Parathyroid adenoma (tissue), 2 donors: ENCODE measurements around the gene MGAM2.
"Not testable (repeated sequence)": the region's sequence is repeated elsewhere in the genome, so short reads cannot be mapped to it uniquely, and the experiment has no call there.

ENCODE experiments used
- H2AFZ ChIP-seq: fragments of 300-600 bp; sonication (generic); one replicate; pipeline ENCODE4 v1.7.0; 2017; ENCODE audit warnings: antibody characterized with exemption, mild to moderate bottlenecking
- H3K27ac ChIP-seq: fragments of 300-600 bp; sonication (generic); one replicate; pipeline ENCODE4 v1.7.0; 2017
- H3K27me3 ChIP-seq: fragments of 300-600 bp; sonication (generic); one replicate; pipeline ENCODE4 v1.7.0; 2017; ENCODE audit warnings: low read length; ENCODE audit not compliant: control insufficient read depth, insufficient read depth
- H3K36me3 ChIP-seq: fragments of 300-600 bp; sonication (generic); one replicate; pipeline ENCODE4 v1.7.0; 2017; ENCODE audit warnings: low read length; ENCODE audit not compliant: control insufficient read depth, insufficient read depth
- H3K4me1 ChIP-seq: fragments of 300-600 bp; sonication (generic); one replicate; pipeline ENCODE4 v1.7.0; 2017; ENCODE audit warnings: control low read depth
- H3K4me2 ChIP-seq: fragments of 300-600 bp; sonication (generic); one replicate; pipeline ENCODE4 v1.7.0; 2017; ENCODE audit warnings: low read length
- H3K4me3 ChIP-seq: fragments of 300-600 bp; sonication (generic); one replicate; pipeline ENCODE4 v1.7.0; 2017; ENCODE audit warnings: low read depth, low read length
- H3K79me2 ChIP-seq: fragments of 300-600 bp; sonication (generic); one replicate; pipeline ENCODE4 v1.7.0; 2017; ENCODE audit warnings: control low read depth
- H3K9ac ChIP-seq: fragments of 300-600 bp; sonication (generic); one replicate; pipeline ENCODE4 v1.7.0; 2017; ENCODE audit warnings: mild to moderate bottlenecking
- H3K9me3 ChIP-seq: fragments of 300-600 bp; sonication (generic); one replicate; pipeline ENCODE4 v1.7.0; 2017; ENCODE audit warnings: low read length; ENCODE audit not compliant: control insufficient read depth
- TF ChIP-seq, protein P1 (sequence below): fragments of 300-600 bp; sonication (generic); IDR thresholded peaks from one replicate; pipeline ENCODE4 v1.7.0; 2017; ENCODE audit warnings: antibody characterized with exemption, mild to moderate bottlenecking
- donor health status: primary hyperparathyroidism.

Gene MGAM2

DNA sequence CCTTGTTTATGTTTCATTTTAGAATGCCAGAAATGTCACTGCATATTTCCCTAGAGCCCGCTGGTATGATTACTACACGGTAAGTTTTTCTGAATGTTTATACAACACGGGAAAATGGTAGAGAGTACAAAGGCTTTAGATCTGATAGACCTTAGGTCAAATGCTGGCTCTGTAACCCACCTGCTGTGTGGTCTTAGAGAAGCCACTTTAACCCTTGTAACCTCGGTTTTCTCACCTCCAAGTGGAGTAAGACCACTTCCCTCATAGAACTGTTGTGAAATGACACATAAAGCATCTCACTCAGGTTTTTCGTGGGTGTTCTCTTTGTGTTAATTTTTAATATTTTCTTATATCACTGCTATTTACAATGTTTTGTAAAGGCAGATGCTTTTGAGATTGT is 13.9 kb upstream of the MGAM2 start:
- no peaks in the 10 kb centered on the region for H3K79me2 ChIP-seq
- H3K4me2 ChIP-seq = no peak overlapping the region
- H3K4me3 ChIP-seq = no peak overlapping the region
- no peaks in the 10 kb centered on the region for H3K36me3 ChIP-seq
- H3K9ac ChIP-seq = no peak overlapping the region
- H2AFZ ChIP-seq = no peak overlapping the region
- H3K9me3 ChIP-seq = no peaks in the 10 kb centered on the region
- H3K27ac ChIP-seq = no peak overlapping the region
- no peaks in the 10 kb centered on the region for H3K27me3 ChIP-seq
- TF ChIP-seq, protein P1, sequence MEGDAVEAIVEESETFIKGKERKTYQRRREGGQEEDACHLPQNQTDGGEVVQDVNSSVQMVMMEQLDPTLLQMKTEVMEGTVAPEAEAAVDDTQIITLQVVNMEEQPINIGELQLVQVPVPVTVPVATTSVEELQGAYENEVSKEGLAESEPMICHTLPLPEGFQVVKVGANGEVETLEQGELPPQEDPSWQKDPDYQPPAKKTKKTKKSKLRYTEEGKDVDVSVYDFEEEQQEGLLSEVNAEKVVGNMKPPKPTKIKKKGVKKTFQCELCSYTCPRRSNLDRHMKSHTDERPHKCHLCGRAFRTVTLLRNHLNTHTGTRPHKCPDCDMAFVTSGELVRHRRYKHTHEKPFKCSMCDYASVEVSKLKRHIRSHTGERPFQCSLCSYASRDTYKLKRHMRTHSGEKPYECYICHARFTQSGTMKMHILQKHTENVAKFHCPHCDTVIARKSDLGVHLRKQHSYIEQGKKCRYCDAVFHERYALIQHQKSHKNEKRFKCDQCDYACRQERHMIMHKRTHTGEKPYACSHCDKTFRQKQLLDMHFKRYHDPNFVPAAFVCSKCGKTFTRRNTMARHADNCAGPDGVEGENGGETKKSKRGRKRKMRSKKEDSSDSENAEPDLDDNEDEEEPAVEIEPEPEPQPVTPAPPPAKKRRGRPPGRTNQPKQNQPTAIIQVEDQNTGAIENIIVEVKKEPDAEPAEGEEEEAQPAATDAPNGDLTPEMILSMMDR = no peak
- no peaks in the 10 kb centered on the region for H3K4me1 ChIP-seq

DNA sequence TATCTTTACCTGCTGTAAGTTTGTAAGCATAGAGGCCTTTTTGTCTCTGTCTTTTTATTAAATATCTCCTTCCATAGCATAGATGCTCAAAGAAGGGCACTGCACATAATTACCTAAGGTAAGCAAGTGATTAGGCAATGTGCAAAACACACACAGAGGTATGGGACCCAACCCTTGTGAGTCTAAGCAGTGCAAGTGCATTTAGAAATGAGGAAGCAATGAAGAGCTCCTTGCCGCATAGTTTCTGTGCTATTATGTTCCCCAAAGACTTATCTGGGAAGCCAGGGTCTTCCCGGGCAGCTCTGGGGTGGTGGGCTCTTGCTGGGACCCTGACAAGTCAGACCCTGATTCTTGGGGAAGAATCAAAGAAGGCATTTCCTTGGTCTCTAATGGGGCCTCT is 13.5 kb upstream of the MGAM2 start:
- Histone ChIP-seq H3K27me3 (no peaks in the 10 kb centered on the region), H3K36me3 (no peaks in the 10 kb centered on the region), H3K9me3 (no peaks in the 10 kb centered on the region), H3K4me1 (no peaks in the 10 kb centered on the region), H3K9ac (no peak overlapping the region), H2AFZ (no peak overlapping the region), H3K27ac (no peak overlapping the region), H3K4me3 (no peak overlapping the region), H3K79me2 (no peaks in the 10 kb centered on the region), H3K4me2 (no peak overlapping the region)
- TF ChIP-seq, protein P1 = no peak

DNA sequence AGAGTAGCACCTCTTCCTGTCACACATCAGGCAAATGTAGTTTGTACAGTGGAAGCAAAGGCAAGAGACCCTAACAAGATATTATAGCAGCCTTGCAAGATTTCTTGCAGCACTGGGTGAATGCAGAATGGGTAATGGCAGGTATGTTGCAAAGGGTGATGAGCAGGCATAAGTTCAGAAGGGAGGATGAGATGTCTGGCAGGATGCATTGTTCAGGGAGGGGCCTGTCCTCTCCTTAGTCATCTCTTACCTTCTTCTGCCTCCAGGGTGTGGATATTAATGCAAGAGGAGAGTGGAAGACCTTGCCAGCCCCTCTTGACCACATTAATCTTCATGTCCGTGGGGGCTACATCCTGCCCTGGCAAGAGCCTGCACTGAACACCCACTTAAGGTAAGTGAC is 12.2 kb upstream of the MGAM2 start:
- not testable (repeated sequence) for H3K36me3 ChIP-seq, H2AFZ ChIP-seq, H3K9me3 ChIP-seq, H3K79me2 ChIP-seq, H3K4me1 ChIP-seq, H3K4me3 ChIP-seq, H3K4me2 ChIP-seq, H3K9ac ChIP-seq, H3K27me3 ChIP-seq, H3K27ac ChIP-seq

DNA sequence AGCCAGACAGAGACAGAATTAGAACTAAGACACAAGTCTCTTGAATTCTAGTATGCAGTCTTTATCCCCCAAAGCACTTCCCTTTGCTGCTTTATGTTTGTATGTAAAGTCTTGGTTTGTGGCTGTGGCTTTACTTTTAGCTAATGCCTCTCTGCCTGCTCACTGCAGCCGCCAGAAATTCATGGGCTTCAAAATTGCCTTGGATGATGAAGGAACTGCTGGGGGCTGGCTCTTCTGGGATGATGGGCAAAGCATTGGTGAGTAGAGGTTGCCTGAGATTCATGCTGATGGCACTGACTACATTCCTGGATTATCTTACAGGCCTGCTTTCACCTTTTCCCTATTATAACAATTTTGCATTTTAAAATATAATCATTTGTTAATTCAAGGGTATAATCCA is 10.9 kb upstream of the MGAM2 start:
- H3K36me3 ChIP-seq = no peaks in the 10 kb centered on the region
- H3K9me3 ChIP-seq = no peaks in the 10 kb centered on the region
- H3K27ac ChIP-seq = no peak overlapping the region

DNA sequence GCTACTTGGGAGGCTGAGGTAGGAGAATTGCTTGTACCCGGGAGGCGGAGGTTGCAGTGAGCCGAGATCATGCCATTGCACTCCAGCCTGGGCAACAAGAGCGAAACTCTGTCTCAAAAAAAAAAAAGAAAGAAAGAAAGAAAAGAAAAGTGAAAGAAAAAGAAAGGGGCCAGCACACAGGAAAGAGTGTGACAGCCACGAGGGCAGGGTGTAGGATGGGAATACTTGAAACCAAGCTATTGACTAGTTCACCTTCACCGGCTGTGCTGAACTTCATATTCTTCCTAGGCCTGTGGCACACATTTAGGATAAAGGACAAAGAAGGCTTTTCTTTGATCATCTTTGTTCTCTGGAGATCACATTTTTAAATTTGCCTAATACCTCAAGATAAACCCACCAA is 9.7 kb upstream of the MGAM2 start:
- H3K9me3 ChIP-seq, H3K4me2 ChIP-seq: not testable (repeated sequence)

More for the DNA sequence above, 10.9 kb upstream of the MGAM2 start:
- H3K4me3 ChIP-seq = no peak overlapping the region
- no peaks in the 10 kb centered on the region for H3K4me1 ChIP-seq
- no peak overlapping the region for H3K4me2 ChIP-seq
- H3K79me2 ChIP-seq = no peaks in the 10 kb centered on the region
- no peaks in the 10 kb centered on the region for H3K27me3 ChIP-seq
- TF ChIP-seq, protein P1 = no peak
- H2AFZ ChIP-seq = no peak overlapping the region
- H3K9ac ChIP-seq = no peak overlapping the region

More for the DNA sequence above, 9.7 kb upstream of the MGAM2 start:
- not testable (repeated sequence) for H3K4me3 ChIP-seq, H3K9ac ChIP-seq, H3K4me1 ChIP-seq, H3K27ac ChIP-seq, H2AFZ ChIP-seq, H3K27me3 ChIP-seq, H3K79me2 ChIP-seq, H3K36me3 ChIP-seq
